B cell (primary cell): Measurements from ENCODE around the gene RPP38. TPM values are rescaled to one million over a fixed set of nuclear protein-coding genes. Genes with fewer than 3 reads are reported as not detected.

Source experiments
- ATAC-seq: fragments of 200-7000 bp; cut with Tn5 transposase; one replicate; pipeline ENCODE4 v1.10.0; 2021; ENCODE audit warnings: low read depth, mild to moderate bottlenecking, moderate number of reproducible peaks, moderate library complexity
- CTCF ChIA-PET: fragments of 350-600 bp; sonication (Branson Sonifier 250); formaldehyde crosslinking; loops from one replicate; lab custom pipeline; 2021; ENCODE audit warnings: antibody characterized with exemption, inconsistent platforms; lab: Charles Lee
- POLR2A ChIA-PET: fragments of 350-600 bp; sonication (Branson Sonifier 250); formaldehyde crosslinking; loops from one replicate; lab custom pipeline; 2021; ENCODE audit warnings: antibody characterized with exemption; lab: Charles Lee
- DNase-seq: peaks from one replicate; pipeline ENCODE4 v3.0.0; 2013
- H2AFZ ChIP-seq: 2 replicates; pipeline ENCODE4 v1.6.1; 2012; ENCODE audit warnings: mild to moderate bottlenecking, low read depth, low read length; ENCODE audit not compliant: insufficient read depth, poor library complexity, severe bottlenecking
- H3K27ac ChIP-seq, 2 donors: 1 replicate in 1 of 2; 2 replicates in 1 of 2; pipeline ENCODE4 v1.5.1; 2012 to 2013; ENCODE audit warnings: low read length in 2 of 2, mild to moderate bottlenecking in 2 of 2, moderate library complexity in 1 of 2
- H3K27me3 ChIP-seq, 4 experiments: fragments of 200-600 bp in 1 of 4; sonication (generic) in 1 of 4; replicated peaks in 1 of 4; 1 replicate in 2 of 4; 2 replicates in 2 of 4; pipeline versions ENCODE4 v1.6.1 to v1.7.0; 2013 to 2016; ENCODE audit warnings: low read length in 3 of 4, mild to moderate bottlenecking in 2 of 4, mixed read lengths in 1 of 4, moderate library complexity in 1 of 4; ENCODE audit not compliant: insufficient read depth in 4 of 4, control insufficient read depth in 3 of 4; ENCODE audit errors: control extremely low read depth in 1 of 4
- H3K36me3 ChIP-seq, 2 experiments: replicated peaks in 1 of 2; 1 replicate in 1 of 2; 2 replicates in 1 of 2; pipeline versions ENCODE4 v1.6.1 to v1.7.1; 2013; ENCODE audit warnings: low read length in 1 of 2; ENCODE audit not compliant: insufficient read depth in 2 of 2, control insufficient read depth in 1 of 2; ENCODE audit errors: control extremely low read depth in 1 of 2, extremely low read depth in 1 of 2
- H3K4me1 ChIP-seq, 2 donors: fragments of 200-600 bp in 1 of 2; sonication (generic) in 1 of 2; 1 replicate in 1 of 2; 2 replicates in 1 of 2; pipeline versions ENCODE4 v1.5.1 to v1.6.1; 2013 to 2017; ENCODE audit warnings: low read length in 2 of 2; ENCODE audit not compliant: control insufficient read depth in 2 of 2, insufficient read depth in 2 of 2
- H3K4me2 ChIP-seq: replicated peaks from 2 replicates; pipeline ENCODE3; 2012; ENCODE audit warnings: mild to moderate bottlenecking, low read depth, low read length; ENCODE audit not compliant: poor library complexity, severe bottlenecking
- H3K4me3 ChIP-seq, 5 experiments: fragments of 200-600 bp in 1 of 5; sonication (generic) in 1 of 5; 1 replicate in 3 of 5; 2 replicates in 2 of 5; pipeline versions ENCODE4 v1.5.1 to v1.7.0; 2011 to 2016; ENCODE audit warnings: low read length in 4 of 5, mild to moderate bottlenecking in 4 of 5, low read depth in 2 of 5, control low read depth in 1 of 5, moderate library complexity in 1 of 5; ENCODE audit not compliant: insufficient read depth in 1 of 5; ENCODE audit errors: control extremely low read depth in 1 of 5, extremely low read depth in 1 of 5
- H3K79me2 ChIP-seq: fragments of 200-600 bp; sonication (generic); one replicate; pipeline ENCODE4 v1.6.0; 2016; ENCODE audit warnings: low read length; ENCODE audit not compliant: control insufficient read depth, insufficient read depth
- H3K9ac ChIP-seq: fragments of 200-600 bp; sonication (generic); 2 replicates; pipeline ENCODE4 v1.6.1; 2017; ENCODE audit warnings: mild to moderate bottlenecking, low read length, moderate library complexity
- H3K9me3 ChIP-seq, 3 donors: one replicate each; pipeline versions ENCODE4 v1.6.1 to v1.7.1; 2013; ENCODE audit warnings: low read length in 2 of 3; ENCODE audit not compliant: control insufficient read depth in 2 of 3, insufficient read depth in 1 of 3; ENCODE audit errors: control extremely low read depth in 1 of 3
- H4K20me1 ChIP-seq: 2 replicates; pipeline ENCODE4 v1.6.0; 2012; ENCODE audit warnings: mild to moderate bottlenecking, low read length; ENCODE audit not compliant: insufficient read depth, control insufficient read depth, poor library complexity, severe bottlenecking
- H3K27ac Mint-ChIP-seq: one replicate; pipeline ENCODE4 v1.8.0; 2021; ENCODE audit warnings: mixed read lengths
- H3K27me3 Mint-ChIP-seq: one replicate; pipeline ENCODE4 v1.8.0; 2021; ENCODE audit warnings: mixed read lengths
- H3K4me1 Mint-ChIP-seq: one replicate; pipeline ENCODE4 v1.8.0; 2021; ENCODE audit warnings: mixed read lengths
- H3K4me3 Mint-ChIP-seq: one replicate; pipeline ENCODE4 v1.8.0; 2021; ENCODE audit warnings: mixed read lengths
- H3K9me3 Mint-ChIP-seq: one replicate; pipeline ENCODE4 v1.8.0; 2022; ENCODE audit warnings: mixed read lengths; ENCODE audit not compliant: insufficient read depth
- EZH2 ChIP-seq: IDR thresholded peaks from 2 replicates; pipeline ENCODE4 v1.6.1; 2012; ENCODE audit warnings: borderline replicate concordance, low read depth, mild to moderate bottlenecking, moderate library complexity, low read length; ENCODE audit not compliant: insufficient read depth, poor library complexity, severe bottlenecking
- WGBS: methylation state at CpG from one replicate; pipeline ENCODE4 v1.1.5; 2013; ENCODE audit warnings: missing lambda C conversion rate; ENCODE audit not compliant: insufficient coverage; 5-methylcytosine and 5-hydroxymethylcytosine counted together
- intact Hi-C: fragments of 100-400 bp; cut with micrococcal nuclease; formaldehyde crosslinking; loops from one replicate; pipeline ENCODE4 v1.10.0; 2022
- polyA plus RNA-seq: library from polyadenylated mRNA; depleted of rRNA; stranded (reverse); fragments of >200 nt; gene quantifications from 2 replicates; pipeline ENCODE4 v1.2.3, GENCODE V29; 2012
- total RNA-seq, 2 donors: library from RNA; stranded (reverse); fragments of 120-200 nt in 1 of 2; gene quantifications; 1 replicate in 1 of 2; 2 replicates in 1 of 2; pipeline versions ENCODE4 v1.2.3 to v1.2.4, GENCODE V29; 2013 to 2022
- TF ChIP-seq, protein P1 (sequence below): fragments of 200-600 bp; IDR thresholded peaks from one replicate; pipeline ENCODE4 v1.8.0; 2022; ENCODE audit warnings: antibody characterized with exemption, mild to moderate bottlenecking

RPP38 gene
- total and polyA plus RNA-seq, 2 donors (not counting 1 experiment from before 2014, with no cell fraction given) = 12.7 to 24.8 TPM

DNA sequence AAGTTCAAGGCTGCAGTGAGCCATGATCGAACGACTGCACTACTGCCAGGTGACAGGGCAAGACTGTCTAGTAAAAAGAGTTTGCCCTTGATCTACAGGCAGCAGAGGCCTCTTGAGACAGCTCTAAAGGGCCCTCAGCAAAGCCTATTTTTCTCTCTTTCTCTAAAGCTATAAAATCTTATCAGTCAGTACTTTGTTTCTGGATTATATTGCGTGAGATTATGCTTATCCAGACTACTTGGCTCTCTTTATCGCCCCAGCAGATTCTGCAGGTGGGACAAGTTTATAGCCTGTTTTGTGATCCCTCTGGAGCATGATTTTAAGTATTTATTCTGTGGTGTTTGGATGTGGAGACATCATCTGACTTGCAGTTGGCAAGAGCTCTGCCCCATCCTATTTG, 2.7 kb downstream of the RPP38 start:
- CTCF ChIA-PET = interaction anchor here (0.8 to 1.4 kb wide), 4 partner anchors 11 to 34 kb away, joined by 3 to 4 read pairs (median 3); no protein-coding TSS in a partner anchor
- Histone ChIP-seq H3K4me1 (peaks cover 23 to 27% of the 10 kb centered on the region in 2 donors), H3K27me3 (no peaks in the 10 kb centered on the region), H3K9me3 (no peaks in the 10 kb centered on the region), H4K20me1 (peaks cover 41% of the 10 kb centered on the region), H3K27ac (peak overlapping the region in 1 of 2 donors; percentile 20), H3K4me2 (no peak overlapping the region), H2AFZ (no peak overlapping the region), H3K36me3 (peaks cover 7 to 43% of the 10 kb centered on the region in 2 experiments), H3K4me3 (no peak overlapping the region), H3K9ac (no peak overlapping the region), H3K79me2 (peaks cover 45% of the 10 kb centered on the region)
- 95% methylated on average over 4 of the region's 4 CpGs for WGBS
- Mint-ChIP-seq H3K27ac (no peak overlapping the region), H3K9me3 (no peaks in the 10 kb centered on the region), H3K4me1 (peaks cover 26% of the 10 kb centered on the region), H3K27me3 (no peaks in the 10 kb centered on the region), H3K4me3 (peak overlapping the region; percentile 9)
- ATAC-seq (no peak), DNase-seq (no peak)
- POLR2A ChIA-PET = no interaction called here
- TF ChIP-seq, protein P1, sequence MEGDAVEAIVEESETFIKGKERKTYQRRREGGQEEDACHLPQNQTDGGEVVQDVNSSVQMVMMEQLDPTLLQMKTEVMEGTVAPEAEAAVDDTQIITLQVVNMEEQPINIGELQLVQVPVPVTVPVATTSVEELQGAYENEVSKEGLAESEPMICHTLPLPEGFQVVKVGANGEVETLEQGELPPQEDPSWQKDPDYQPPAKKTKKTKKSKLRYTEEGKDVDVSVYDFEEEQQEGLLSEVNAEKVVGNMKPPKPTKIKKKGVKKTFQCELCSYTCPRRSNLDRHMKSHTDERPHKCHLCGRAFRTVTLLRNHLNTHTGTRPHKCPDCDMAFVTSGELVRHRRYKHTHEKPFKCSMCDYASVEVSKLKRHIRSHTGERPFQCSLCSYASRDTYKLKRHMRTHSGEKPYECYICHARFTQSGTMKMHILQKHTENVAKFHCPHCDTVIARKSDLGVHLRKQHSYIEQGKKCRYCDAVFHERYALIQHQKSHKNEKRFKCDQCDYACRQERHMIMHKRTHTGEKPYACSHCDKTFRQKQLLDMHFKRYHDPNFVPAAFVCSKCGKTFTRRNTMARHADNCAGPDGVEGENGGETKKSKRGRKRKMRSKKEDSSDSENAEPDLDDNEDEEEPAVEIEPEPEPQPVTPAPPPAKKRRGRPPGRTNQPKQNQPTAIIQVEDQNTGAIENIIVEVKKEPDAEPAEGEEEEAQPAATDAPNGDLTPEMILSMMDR = no peak
- TF ChIP-seq EZH2 = no peak
- intact Hi-C loops = no loop called here

DNA sequence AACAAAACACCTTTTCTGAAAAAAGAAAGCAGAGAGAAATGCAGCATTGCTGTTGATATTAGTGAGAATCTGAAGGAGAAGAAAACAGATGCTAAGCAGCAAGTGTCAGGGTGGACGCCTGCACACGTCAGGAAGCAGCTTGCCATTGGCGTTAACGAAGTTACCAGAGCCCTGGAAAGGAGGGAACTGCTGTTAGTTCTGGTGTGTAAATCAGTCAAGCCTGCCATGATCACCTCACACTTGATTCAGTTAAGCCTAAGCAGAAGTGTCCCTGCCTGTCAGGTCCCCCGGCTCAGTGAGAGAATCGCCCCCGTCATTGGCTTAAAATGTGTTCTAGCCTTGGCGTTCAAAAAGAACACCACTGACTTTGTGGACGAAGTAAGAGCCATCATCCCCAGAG, 6.4 kb downstream of the RPP38 start:
- H3K4me3 Mint-ChIP-seq = no peak overlapping the region
- peaks cover 9 to 58% of the 10 kb centered on the region in 2 experiments for H3K36me3 ChIP-seq

More for the DNA sequence above, 6.4 kb downstream of the RPP38 start:
- TF ChIP-seq EZH2 = no peak
- TF ChIP-seq, protein P1 = no peak
- Mint-ChIP-seq H3K27ac (peak overlapping the region; percentile 4), H3K9me3 (no peaks in the 10 kb centered on the region), H3K4me1 (peaks cover 21% of the 10 kb centered on the region), H3K27me3 (no peaks in the 10 kb centered on the region)
- 93% methylated on average over 9 of the region's 9 CpGs for WGBS
- DNase-seq (no peak), ATAC-seq (no peak)
- ChIA-PET POLR2A (interaction anchor here (1.6 kb wide), 1 partner anchor 38 kb away, joined by 4 read pairs; no protein-coding TSS in a partner anchor), CTCF (interaction anchor here (0.9 to 1.0 kb wide), 2 partner anchors 9 to 10 kb away, joined by 3 to 4 read pairs; no protein-coding TSS in a partner anchor)
- H3K79me2 ChIP-seq = peaks cover 39% of the 10 kb centered on the region
- H3K9ac ChIP-seq = no peak overlapping the region
- H3K9me3 ChIP-seq = no peaks in the 10 kb centered on the region
- no peak overlapping the region for H3K4me3 ChIP-seq
- peaks cover 11 to 15% of the 10 kb centered on the region in 2 donors for H3K4me1 ChIP-seq
- no peak overlapping the region for H3K27ac ChIP-seq
- intact Hi-C loops = no loop called here
- no peak overlapping the region for H3K4me2 ChIP-seq
- H4K20me1 ChIP-seq = peaks cover 39% of the 10 kb centered on the region
- H2AFZ ChIP-seq = no peak overlapping the region
- no peaks in the 10 kb centered on the region for H3K27me3 ChIP-seq
